Upper lobe of left lung (tissue), 4 donors: Measurements from ENCODE around the gene PTBP1.
"Not testable (repeated sequence)": the region's sequence is repeated elsewhere in the genome, so short reads cannot be mapped to it uniquely, and the experiment has no call there.

Experiments used
- CTCF ChIP-seq, 6 experiments: fragments of 450-650 bp in 4 of 6; fragments of 200-600 bp in 2 of 6; sonication (generic) in 2 of 6; IDR thresholded peaks; one replicate each; pipeline ENCODE4 v1.5.1; 2016 to 2019; ENCODE audit warnings: antibody characterized with exemption in 6 of 6
- POLR2A ChIP-seq, 4 donors: fragments of 450-650 bp; IDR thresholded peaks; one replicate each; pipeline ENCODE4 v1.5.1; 2016 to 2017; ENCODE audit warnings: antibody characterized with exemption in 4 of 4, mild to moderate bottlenecking in 2 of 4

- not testable (repeated sequence) for TF ChIP-seq CTCF, POLR2A (IDR thresholded peaks at IDR 0.05)
Observed at GRCh38 chr19:853614-854220, 56.5 kb downstream of the PTBP1 start.
